ENCODE results near the gene FAM184B.

GRCh38 chr4:17597517-17597916 is 183.9 kb downstream of the FAM184B start:
- TF ChIP-seq CTCF (IDR thresholded peaks at IDR 0.05) (no peak), CBFB (CRISPR knock-in tag; IDR thresholded peaks at IDR 0.05; ENCODE audit: low read depth) (no peak), GABPB1 (CRISPR knock-in tag; IDR thresholded peaks at IDR 0.05) (no peak), NFYB (CRISPR knock-in tag; conservative IDR thresholded peaks at IDR 0.05; ENCODE audit: low read depth) (no peak), ELF4 (CRISPR knock-in tag; IDR thresholded peaks at IDR 0.05; ENCODE audit: low read depth) (no peak), ATF6 (CRISPR knock-in tag; IDR thresholded peaks at IDR 0.05) (no peak)

Data from WTC11 (cell line).